Measurements from ENCODE around the gene MSMP. TPM values are rescaled to one million over a fixed set of nuclear protein-coding genes. Genes with fewer than 3 reads are reported as not detected.

MSMP gene
- total RNA-seq, 1 experiment from 2014 or later, result 2.1 TPM

GRCh38 chr9:35767458-35767857, 13.4 kb upstream of the MSMP start:
- TF ChIP-seq SMAD4 (CRISPR knock-in tag; IDR thresholded peaks at IDR 0.05) (no peak), ARID4B (CRISPR knock-in tag; IDR thresholded peaks at IDR 0.05; ENCODE audit: borderline replicate concordance) (no peak), EMX1 (CRISPR knock-in tag; IDR thresholded peaks at IDR 0.05) (no peak), SP1 (CRISPR knock-in tag; conservative IDR thresholded peaks at IDR 0.05) (no peak), PREB (CRISPR knock-in tag; IDR thresholded peaks at IDR 0.05; ENCODE audit: borderline replicate concordance) (no peak), E2F4 (CRISPR knock-in tag; IDR thresholded peaks at IDR 0.05; ENCODE audit: borderline replicate concordance, low read depth) (no peak), STAT6 (CRISPR knock-in tag; conservative IDR thresholded peaks at IDR 0.05; ENCODE audit: low read depth) (no peak), SOX15 (CRISPR knock-in tag; IDR thresholded peaks at IDR 0.05) (no peak), AFF4 (CRISPR knock-in tag; IDR thresholded peaks at IDR 0.05; ENCODE audit: borderline replicate concordance) (no peak), ZNF263 (CRISPR knock-in tag; IDR thresholded peaks at IDR 0.05; ENCODE audit: low read depth) (no peak), HMGXB4 (CRISPR knock-in tag; IDR thresholded peaks at IDR 0.05) (no peak), ZNF121 (CRISPR knock-in tag; IDR thresholded peaks at IDR 0.05) (no peak), NR3C1 (CRISPR knock-in tag; conservative IDR thresholded peaks at IDR 0.05; ENCODE audit: low read depth) (no peak), USF1 (CRISPR knock-in tag; IDR thresholded peaks at IDR 0.05) (no peak), TEAD4 (CRISPR knock-in tag; IDR thresholded peaks at IDR 0.05) (no peak), MAX (CRISPR knock-in tag; IDR thresholded peaks at IDR 0.05) (no peak), ETV6 (CRISPR knock-in tag; IDR thresholded peaks at IDR 0.05) (no peak)
- H3K4me3 Mint-ChIP-seq, result no peak overlapping the region
- no peaks in the 10 kb centered on the region for H3K36me3 Mint-ChIP-seq
- ATAC-seq (no peak), DNase-seq (ENCODE audit: low spot score) (no peak)
- ChIA-PET POLR2A (no interaction called here), CTCF (interaction anchor here (0.7 to 1.8 kb wide), 3 partner anchors 9 to 71 kb away, joined by 3 to 8 read pairs (median 4); no protein-coding TSS in a partner anchor)
- no peaks in the 10 kb centered on the region for H3K9me3 Mint-ChIP-seq
- H3K27me3 Mint-ChIP-seq (ENCODE audit: low read depth), result no peaks in the 10 kb centered on the region
- peaks cover 5% of the 10 kb centered on the region; the same call in 1 of the 2 replicates for H3K4me1 Mint-ChIP-seq
- no peak overlapping the region for H3K27ac Mint-ChIP-seq

All from WTC11 (cell line).